Measurements from ENCODE around the gene IMPG2.

GRCh38 chr3:101300073-101300472 lies 20.3 kb downstream of the IMPG2 start:
- no peak for TF ChIP-seq CTCF (conservative IDR thresholded peaks at IDR 0.05 in 1 of 2, IDR thresholded peaks at IDR 0.05 in 1 of 2; ENCODE audit: low read depth in 1 of 2, low read length in 2 of 2)
- TF ChIP-seq EZH2 (IDR thresholded peaks at IDR 0.05; ENCODE audit: low read length, missing control alignments), result no peak

Measured in fibroblast of lung (primary cell).